Gastrocnemius medialis (tissue), 4 donors: ENCODE results near the gene FBXL19.

ENCODE experiments used
- POLR2A ChIP-seq, 2 donors: fragments of 450-650 bp; IDR thresholded peaks; one replicate each; pipeline ENCODE4 v1.6.1; 2017; ENCODE audit warnings: antibody characterized with exemption in 2 of 2, mild to moderate bottlenecking in 2 of 2, moderate library complexity in 2 of 2
- TF ChIP-seq, protein P1 (sequence below), 5 experiments: fragments of 450-650 bp in 3 of 5; fragments of 200-600 bp in 2 of 5; sonication (generic) in 2 of 5; IDR thresholded peaks in 4 of 5; conservative IDR thresholded peaks in 1 of 5; 1 replicate in 4 of 5; 2 replicates in 1 of 5; pipeline ENCODE4 v1.5.1; 2016 to 2019; ENCODE audit warnings: antibody characterized with exemption in 5 of 5, mild to moderate bottlenecking in 3 of 5, moderate library complexity in 3 of 5

GRCh38 chr16:30941600-30942425 lies 18.4 kb downstream of the FBXL19 start:
- TF ChIP-seq, protein P1, sequence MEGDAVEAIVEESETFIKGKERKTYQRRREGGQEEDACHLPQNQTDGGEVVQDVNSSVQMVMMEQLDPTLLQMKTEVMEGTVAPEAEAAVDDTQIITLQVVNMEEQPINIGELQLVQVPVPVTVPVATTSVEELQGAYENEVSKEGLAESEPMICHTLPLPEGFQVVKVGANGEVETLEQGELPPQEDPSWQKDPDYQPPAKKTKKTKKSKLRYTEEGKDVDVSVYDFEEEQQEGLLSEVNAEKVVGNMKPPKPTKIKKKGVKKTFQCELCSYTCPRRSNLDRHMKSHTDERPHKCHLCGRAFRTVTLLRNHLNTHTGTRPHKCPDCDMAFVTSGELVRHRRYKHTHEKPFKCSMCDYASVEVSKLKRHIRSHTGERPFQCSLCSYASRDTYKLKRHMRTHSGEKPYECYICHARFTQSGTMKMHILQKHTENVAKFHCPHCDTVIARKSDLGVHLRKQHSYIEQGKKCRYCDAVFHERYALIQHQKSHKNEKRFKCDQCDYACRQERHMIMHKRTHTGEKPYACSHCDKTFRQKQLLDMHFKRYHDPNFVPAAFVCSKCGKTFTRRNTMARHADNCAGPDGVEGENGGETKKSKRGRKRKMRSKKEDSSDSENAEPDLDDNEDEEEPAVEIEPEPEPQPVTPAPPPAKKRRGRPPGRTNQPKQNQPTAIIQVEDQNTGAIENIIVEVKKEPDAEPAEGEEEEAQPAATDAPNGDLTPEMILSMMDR (IDR thresholded peaks at IDR 0.05 in 4 of 5, conservative IDR thresholded peaks at IDR 0.05 in 1 of 5): peak; percentile 64 to 86 (median 82)
- TF ChIP-seq POLR2A (IDR thresholded peaks at IDR 0.05): no peak
